ENCODE measurements around the gene PTGER1. TPM values are rescaled to one million over a fixed set of nuclear protein-coding genes. Genes with fewer than 3 reads are reported as not detected.

Gene PTGER1
- total and polyA plus RNA-seq, 10 of the 15 experiments (the other 5 are each of a cell fraction or from before 2014, with no cell fraction given), result not detected

DNA sequence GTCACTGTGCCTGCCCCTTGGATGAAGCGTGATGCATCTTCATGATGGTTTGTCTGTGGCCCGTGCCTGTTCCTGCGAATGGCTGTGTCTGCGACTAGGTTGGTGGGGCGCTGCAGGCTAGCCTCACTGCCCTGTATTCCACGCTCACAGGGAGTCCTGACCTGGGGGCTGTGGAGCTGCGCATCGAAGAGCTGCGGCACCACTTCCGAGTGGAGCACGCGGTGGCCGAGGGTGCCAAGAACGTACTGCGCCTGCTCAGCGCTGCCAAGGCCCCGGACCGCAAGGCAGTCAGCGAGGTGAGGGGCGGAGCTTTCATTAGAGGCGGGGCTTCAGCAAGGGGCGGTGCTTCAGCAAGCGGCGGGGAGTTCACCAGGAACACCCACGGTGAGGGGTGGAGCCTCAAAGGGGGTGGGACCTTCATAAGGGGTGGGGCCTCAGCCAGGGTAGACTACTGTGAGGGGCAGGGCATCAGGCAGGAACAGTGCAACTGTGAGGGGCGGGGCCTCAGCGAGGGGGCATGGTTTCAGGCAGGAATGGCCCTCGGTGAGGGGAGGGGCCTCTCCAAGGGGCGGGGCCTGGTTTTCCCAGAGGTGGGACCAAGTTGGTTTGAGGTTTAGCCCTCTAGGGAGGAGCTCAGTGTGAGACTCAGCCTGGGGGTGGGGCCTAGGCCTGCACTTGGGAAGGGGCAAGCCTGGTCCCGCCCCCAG, 24.8 kb downstream of the PTGER1 start:
- ATAC-seq (peak; percentile 94), FAIRE-seq (no peak), DNase-seq (ENCODE audit: low read depth, low spot score) (no peak)
- no peaks in the 10 kb centered on the region for H3K79me2 ChIP-seq (ENCODE audit: control insufficient read depth, insufficient read depth, low read length)
- no peak for TF ChIP-seq BCL11A (IDR thresholded peaks at IDR 0.05; ENCODE audit: low read depth, low read length)
- TF ChIP-seq, protein P1, sequence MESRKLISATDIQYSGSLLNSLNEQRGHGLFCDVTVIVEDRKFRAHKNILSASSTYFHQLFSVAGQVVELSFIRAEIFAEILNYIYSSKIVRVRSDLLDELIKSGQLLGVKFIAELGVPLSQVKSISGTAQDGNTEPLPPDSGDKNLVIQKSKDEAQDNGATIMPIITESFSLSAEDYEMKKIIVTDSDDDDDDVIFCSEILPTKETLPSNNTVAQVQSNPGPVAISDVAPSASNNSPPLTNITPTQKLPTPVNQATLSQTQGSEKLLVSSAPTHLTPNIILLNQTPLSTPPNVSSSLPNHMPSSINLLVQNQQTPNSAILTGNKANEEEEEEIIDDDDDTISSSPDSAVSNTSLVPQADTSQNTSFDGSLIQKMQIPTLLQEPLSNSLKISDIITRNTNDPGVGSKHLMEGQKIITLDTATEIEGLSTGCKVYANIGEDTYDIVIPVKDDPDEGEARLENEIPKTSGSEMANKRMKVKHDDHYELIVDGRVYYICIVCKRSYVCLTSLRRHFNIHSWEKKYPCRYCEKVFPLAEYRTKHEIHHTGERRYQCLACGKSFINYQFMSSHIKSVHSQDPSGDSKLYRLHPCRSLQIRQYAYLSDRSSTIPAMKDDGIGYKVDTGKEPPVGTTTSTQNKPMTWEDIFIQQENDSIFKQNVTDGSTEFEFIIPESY (IDR thresholded peaks at IDR 0.05), result 0 out of 2 replicates have a peak, but pooled peaks have one; percentile 61
- TF ChIP-seq BACH1 (IDR thresholded peaks at IDR 0.05; ENCODE audit: borderline replicate concordance), result no peak
- no peak for TF ChIP-seq POLR2AphosphoS5 (IDR thresholded peaks at IDR 0.05; ENCODE audit: low read length)
- no peak for TF ChIP-seq ZNF207 (IDR thresholded peaks at IDR 0.05; ENCODE audit: borderline replicate concordance)
- TF ChIP-seq POLR2A (IDR thresholded peaks at IDR 0.05; ENCODE audit: low read depth, low read length), result peak; percentile 40; the same call in 1 of the 2 replicates
- TF ChIP-seq RAD21 (IDR thresholded peaks at IDR 0.05; ENCODE audit: insufficient read depth, low read depth, low read length), result no peak
- no peak for TF ChIP-seq CEBPZ (IDR thresholded peaks at IDR 0.05; ENCODE audit: low read depth, low read length)
- no peak for TF ChIP-seq POLR2AphosphoS2 (IDR thresholded peaks at IDR 0.05; ENCODE audit: low read depth, low read length)
- TF ChIP-seq, protein P2, sequence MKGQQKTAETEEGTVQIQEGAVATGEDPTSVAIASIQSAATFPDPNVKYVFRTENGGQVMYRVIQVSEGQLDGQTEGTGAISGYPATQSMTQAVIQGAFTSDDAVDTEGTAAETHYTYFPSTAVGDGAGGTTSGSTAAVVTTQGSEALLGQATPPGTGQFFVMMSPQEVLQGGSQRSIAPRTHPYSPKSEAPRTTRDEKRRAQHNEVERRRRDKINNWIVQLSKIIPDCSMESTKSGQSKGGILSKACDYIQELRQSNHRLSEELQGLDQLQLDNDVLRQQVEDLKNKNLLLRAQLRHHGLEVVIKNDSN (IDR thresholded peaks at IDR 0.05; ENCODE audit: borderline replicate concordance, extremely low read length, insufficient read depth, low read depth, low read length), result no peak
- no peak for TF ChIP-seq NFIC (IDR thresholded peaks at IDR 0.05; ENCODE audit: low read depth, low read length)
- ChIA-PET CTCF (no interaction called here), RAD21 (ENCODE audit: unreplicated experiment) (no interaction called here), SMC1A (ENCODE audit: uncharacterized antibody, unreplicated experiment) (no interaction called here), POLR2A (no interaction called here)
- H3K4me1 ChIP-seq (ENCODE audit: control insufficient read depth, insufficient read depth, low read length), result no peaks in the 10 kb centered on the region
- BruUV-seq (replicated peaks), result no TSS peak
- no peak overlapping the region for H3K4me2 ChIP-seq (ENCODE audit: control insufficient read depth, insufficient read depth)
- no peak overlapping the region for H3K27ac ChIP-seq (ENCODE audit: control insufficient read depth, insufficient read depth)
- no peaks in the 10 kb centered on the region; the same call in 2 of the 3 replicates for H3K9me3 ChIP-seq (replicated peaks; ENCODE audit: control insufficient read depth, insufficient read depth, low read length)
- H3K36me3 ChIP-seq (ENCODE audit: control insufficient read depth in 2 of 2, insufficient read depth in 2 of 2, low read length in 1 of 2), result peaks cover 24 to 30% of the 10 kb centered on the region in 2 experiments
- H4K20me1 ChIP-seq (ENCODE audit: control insufficient read depth, insufficient read depth), result no peaks in the 10 kb centered on the region; the same call in 1 of the 2 replicates
- intact Hi-C loops (cut with micrococcal nuclease; ENCODE audit: unreplicated experiment), result no loop called here
- no peak overlapping the region for H3K4me3 ChIP-seq
- no peaks in the 10 kb centered on the region for H3K27me3 ChIP-seq (replicated peaks in 1 of 2; ENCODE audit: control insufficient read depth in 2 of 2, insufficient read depth in 2 of 2, low read length in 1 of 2)
- in situ Hi-C loops (cut with MboI), result no loop called here
- WGBS (ENCODE audit: insufficient coverage, insufficient replicate concordance, low lambda C conversion rate, missing lambda C conversion rate), result 91% methylated on average over 30 of the region's 30 CpGs
- H3K9ac ChIP-seq (ENCODE audit: control insufficient read depth, insufficient read depth, low read length), result no peak overlapping the region
- no peak overlapping the region for H2AFZ ChIP-seq (ENCODE audit: control insufficient read depth, low read depth, low read length)

Data from GM12878 (cell line).